OCI-LY7 (cell line): ENCODE results near the gene MPL. TPM values are rescaled to one million over a fixed set of nuclear protein-coding genes. Genes with fewer than 3 reads are reported as not detected.

Experiments
- BruUV-seq: library from RNA; stranded (reverse); fragments of 400-500 nt; replicated peaks from 2 replicates; lab custom pipeline; 2021; lab: Mats Ljungman, UMichigan
- CTCF ChIA-PET: fragments of 300-600 bp; sonication (Branson Sonifier 250); formaldehyde crosslinking; loops from one replicate; lab custom pipeline; 2022; ENCODE audit warnings: antibody characterized with exemption; ENCODE audit not compliant: unreplicated experiment; lab: Charles Lee
- POLR2A ChIA-PET: fragments of 300-600 bp; sonication (Branson Sonifier 250); formaldehyde crosslinking; loops from one replicate; lab custom pipeline; 2022; ENCODE audit warnings: antibody characterized with exemption; lab: Charles Lee
- DNase-seq: peaks from one replicate; pipeline ENCODE4 v3.0.0-alpha.2; 2015; ENCODE audit warnings: low spot score
- H2AFZ ChIP-seq: fragments of 200-600 bp; sonication (generic), shearing (Covaris generic); 2 replicates; pipeline ENCODE4 v1.6.1; 2014; ENCODE audit warnings: mild to moderate bottlenecking, antibody characterized with exemption, low read length, moderate library complexity
- H3K27ac ChIP-seq: fragments of 200-600 bp; sonication (generic); 2 replicates; pipeline ENCODE4 v1.5.1; 2014; ENCODE audit warnings: mixed run types, low read depth, mild to moderate bottlenecking, moderate library complexity, low read length, inconsistent platforms; ENCODE audit not compliant: poor library complexity, severe bottlenecking
- H3K36me3 ChIP-seq: fragments of 200-600 bp; sonication (generic); 2 replicates; pipeline ENCODE4 v1.6.1; 2014; ENCODE audit warnings: mild to moderate bottlenecking, antibody characterized with exemption, low read length, moderate library complexity, mixed read lengths; ENCODE audit not compliant: insufficient read depth
- H3K4me1 ChIP-seq: fragments of 200-600 bp; sonication (generic); 2 replicates; pipeline ENCODE4 v1.5.1; 2014; ENCODE audit warnings: mild to moderate bottlenecking, low read length; ENCODE audit not compliant: insufficient read depth, poor library complexity, severe bottlenecking
- H3K4me2 ChIP-seq: fragments of 200-600 bp; sonication (generic); 2 replicates; pipeline ENCODE4 v1.6.1; 2014; ENCODE audit warnings: mild to moderate bottlenecking, low read length
- H3K4me3 ChIP-seq: fragments of 200-600 bp; sonication (generic); 2 replicates; pipeline ENCODE4 v1.5.1; 2014; ENCODE audit warnings: mild to moderate bottlenecking, low read depth, low read length; ENCODE audit not compliant: poor library complexity, severe bottlenecking
- H3K79me2 ChIP-seq: fragments of 200-600 bp; sonication (generic); 2 replicates; pipeline ENCODE4 v1.6.1; 2016; ENCODE audit warnings: low read depth, mild to moderate bottlenecking, low read length, moderate library complexity, mixed read lengths; ENCODE audit not compliant: insufficient read depth
- H3K9me2 ChIP-seq: fragments of 200-600 bp; sonication (generic); 2 replicates; pipeline ENCODE4 v1.6.1; 2016; ENCODE audit warnings: mild to moderate bottlenecking, low read length, mixed read lengths; ENCODE audit not compliant: insufficient read depth
- H3K9me3 ChIP-seq: fragments of 200-600 bp; sonication (generic); 2 replicates; pipeline ENCODE4 v1.6.1; 2014; ENCODE audit warnings: mild to moderate bottlenecking, mixed run types, low read length, mixed read lengths
- H4K20me1 ChIP-seq: fragments of 200-600 bp; sonication (generic); 2 replicates; pipeline ENCODE4 v1.6.1; 2014; ENCODE audit warnings: mild to moderate bottlenecking, antibody characterized with exemption, low read length, moderate library complexity, mixed read lengths; ENCODE audit not compliant: insufficient read depth
- EZH2phosphoT487 ChIP-seq: fragments of 200-600 bp; sonication (generic); IDR thresholded peaks from 2 replicates; pipeline ENCODE4 v1.6.1; 2018; ENCODE audit warnings: low read depth, borderline replicate concordance, mild to moderate bottlenecking, mixed run types, antibody characterized with exemption, low read length, moderate library complexity, mixed read lengths
- intact Hi-C: fragments of 100-400 bp; cut with micrococcal nuclease; formaldehyde crosslinking; loops from one replicate; pipeline ENCODE4 v1.10.0; 2022; ENCODE audit not compliant: unreplicated experiment
- total RNA-seq, 2 experiments: library from RNA; depleted of rRNA in 1 of 2; stranded (reverse); fragments of >200 nt in 1 of 2; shearing (Covaris generic) in 1 of 2; gene quantifications; 2 replicates each; pipeline ENCODE4 v1.2.3, GENCODE V29; 2014 to 2022
- TF ChIP-seq, protein P1 (sequence below): fragments of 200-600 bp; sonication (generic); conservative IDR thresholded peaks from 2 replicates; pipeline ENCODE4 v1.5.1; 2014; ENCODE audit warnings: mild to moderate bottlenecking, antibody characterized with exemption, low read length, moderate library complexity, mixed read lengths

The MPL gene
- total RNA-seq, 2 experiments from 2014 or later = not detected

DNA sequence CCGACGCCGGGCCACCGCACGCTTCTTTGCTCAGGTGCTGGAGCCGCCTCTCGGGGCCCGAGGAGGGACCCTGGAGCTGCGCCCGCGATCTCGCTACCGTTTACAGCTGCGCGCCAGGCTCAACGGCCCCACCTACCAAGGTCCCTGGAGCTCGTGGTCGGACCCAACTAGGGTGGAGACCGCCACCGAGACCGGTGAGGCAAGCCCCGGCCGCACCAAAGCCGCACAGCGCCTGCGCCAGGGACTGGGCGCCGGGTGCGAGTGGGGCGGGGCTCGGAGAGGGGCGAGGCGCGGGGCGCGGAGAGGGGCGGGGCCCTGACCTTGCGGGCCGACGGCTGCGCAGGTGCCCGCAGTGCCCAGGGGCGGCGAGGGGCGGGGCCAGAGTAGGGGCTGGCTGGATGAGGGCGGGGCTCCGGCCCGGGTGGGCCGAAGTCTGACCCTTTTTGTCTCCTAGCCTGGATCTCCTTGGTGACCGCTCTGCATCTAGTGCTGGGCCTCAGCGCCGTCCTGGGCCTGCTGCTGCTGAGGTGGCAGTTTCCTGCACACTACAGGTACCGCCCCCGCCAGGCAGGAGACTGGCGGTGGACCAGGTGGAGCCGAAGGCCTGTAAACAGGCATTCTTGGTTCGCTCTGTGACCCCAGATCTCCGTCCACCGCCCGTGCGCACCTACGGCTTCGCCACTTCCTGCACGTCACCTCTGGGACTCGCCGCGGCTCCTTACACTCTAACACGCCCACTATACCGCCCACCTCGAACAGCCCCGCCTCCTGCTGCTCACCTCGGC is 11.4 kb downstream of the MPL start:
- TF ChIP-seq, protein P1, sequence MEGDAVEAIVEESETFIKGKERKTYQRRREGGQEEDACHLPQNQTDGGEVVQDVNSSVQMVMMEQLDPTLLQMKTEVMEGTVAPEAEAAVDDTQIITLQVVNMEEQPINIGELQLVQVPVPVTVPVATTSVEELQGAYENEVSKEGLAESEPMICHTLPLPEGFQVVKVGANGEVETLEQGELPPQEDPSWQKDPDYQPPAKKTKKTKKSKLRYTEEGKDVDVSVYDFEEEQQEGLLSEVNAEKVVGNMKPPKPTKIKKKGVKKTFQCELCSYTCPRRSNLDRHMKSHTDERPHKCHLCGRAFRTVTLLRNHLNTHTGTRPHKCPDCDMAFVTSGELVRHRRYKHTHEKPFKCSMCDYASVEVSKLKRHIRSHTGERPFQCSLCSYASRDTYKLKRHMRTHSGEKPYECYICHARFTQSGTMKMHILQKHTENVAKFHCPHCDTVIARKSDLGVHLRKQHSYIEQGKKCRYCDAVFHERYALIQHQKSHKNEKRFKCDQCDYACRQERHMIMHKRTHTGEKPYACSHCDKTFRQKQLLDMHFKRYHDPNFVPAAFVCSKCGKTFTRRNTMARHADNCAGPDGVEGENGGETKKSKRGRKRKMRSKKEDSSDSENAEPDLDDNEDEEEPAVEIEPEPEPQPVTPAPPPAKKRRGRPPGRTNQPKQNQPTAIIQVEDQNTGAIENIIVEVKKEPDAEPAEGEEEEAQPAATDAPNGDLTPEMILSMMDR = no peak
- TF ChIP-seq EZH2phosphoT487 = no peak
- peak overlapping the region; percentile 66 for H2AFZ ChIP-seq
- H3K4me1 ChIP-seq = peaks cover 16% of the 10 kb centered on the region
- H3K4me2 ChIP-seq = peak overlapping the region; percentile 72
- H3K36me3 ChIP-seq = no peaks in the 10 kb centered on the region
- no TSS peak for BruUV-seq
- no peaks in the 10 kb centered on the region for H3K9me2 ChIP-seq
- H3K79me2 ChIP-seq = no peaks in the 10 kb centered on the region
- POLR2A ChIA-PET = no interaction called here
- intact Hi-C loops = no loop called here
- peak overlapping the region; percentile 64 for H3K4me3 ChIP-seq
- CTCF ChIA-PET = no interaction called here
- no peaks in the 10 kb centered on the region for H4K20me1 ChIP-seq
- H3K9me3 ChIP-seq = no peaks in the 10 kb centered on the region
- peak overlapping the region; percentile 49 for H3K27ac ChIP-seq
- DNase-seq = peak; percentile 74

- Histone ChIP-seq H3K36me3 (no peaks in the 10 kb centered on the region), H3K27ac (peak overlapping the region; percentile 49), H3K4me1 (peaks cover 16% of the 10 kb centered on the region), H3K4me2 (peak overlapping the region; percentile 72), H3K9me2 (no peaks in the 10 kb centered on the region), H3K79me2 (no peaks in the 10 kb centered on the region), H4K20me1 (no peaks in the 10 kb centered on the region), H3K4me3 (peak overlapping the region; percentile 64), H2AFZ (peak overlapping the region; percentile 46), H3K9me3 (no peaks in the 10 kb centered on the region)
- no peak for TF ChIP-seq EZH2phosphoT487
- TF ChIP-seq, protein P1 = no peak
- CTCF ChIA-PET = no interaction called here
- peak; percentile 36 for DNase-seq
- no TSS peak for BruUV-seq
- POLR2A ChIA-PET = interaction anchor here (0.6 to 1.3 kb wide), 3 partner anchors 9 to 1599 kb away, joined by 3 to 5 read pairs (median 3); partner anchors contain the start of gene CDC20
- intact Hi-C loops = no loop called here
These were observed 12.1 kb downstream of the MPL start for GRCh38 chr1:43349594-43350306.
